Eye (tissue), 1 donor: ENCODE measurements around the gene RTN1.

Source experiments
- DNase-seq: peaks from one replicate; pipeline ENCODE4 v3.0.0-alpha.2; 2015

RTN1 gene

GRCh38 chr14:59870277-59871165 lies at the start of gene RTN1:
TSS of gene RTN1 (minus strand) at chr14:59870776. CDS start at chr14:59870630, 146 bp downstream.
- peak; percentile 91 for DNase-seq

DNA sequence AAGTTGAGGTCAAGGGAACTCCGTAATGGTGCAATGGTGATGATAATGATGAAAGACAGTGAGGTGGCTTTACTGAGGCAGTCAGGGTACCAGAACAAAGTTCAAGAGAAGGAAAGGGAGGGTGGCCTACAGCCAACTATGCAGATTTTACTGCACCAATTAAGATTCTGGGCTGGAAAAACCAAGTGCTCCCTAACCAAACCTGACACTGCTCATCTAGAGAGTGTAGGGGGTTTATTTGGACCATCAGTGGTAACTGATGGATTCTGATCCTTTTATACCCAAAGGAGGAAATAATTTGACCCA lies 49.8 kb upstream of the RTN1 start:
- no peak for DNase-seq

- peak; percentile 93 for DNase-seq
Measured at GRCh38 chr14:59919570-59920377, 49.2 kb upstream of the RTN1 start, which contains the start of gene LRRC9. TSS of gene LRRC9 (plus strand) at chr14:59920144.

- DNase-seq, result peak; percentile 79
Measured at GRCh38 chr14:59918824-59919569, 48.4 kb upstream of the RTN1 start.

GRCh38 chr14:59913187-59913586 lies 42.6 kb upstream of the RTN1 start:
- DNase-seq, result no peak

GRCh38 chr14:59912443-59912842 lies 41.9 kb upstream of the RTN1 start:
- no peak for DNase-seq

GRCh38 chr14:59905188-59905587 lies 34.6 kb upstream of the RTN1 start:
- no peak for DNase-seq

DNA sequence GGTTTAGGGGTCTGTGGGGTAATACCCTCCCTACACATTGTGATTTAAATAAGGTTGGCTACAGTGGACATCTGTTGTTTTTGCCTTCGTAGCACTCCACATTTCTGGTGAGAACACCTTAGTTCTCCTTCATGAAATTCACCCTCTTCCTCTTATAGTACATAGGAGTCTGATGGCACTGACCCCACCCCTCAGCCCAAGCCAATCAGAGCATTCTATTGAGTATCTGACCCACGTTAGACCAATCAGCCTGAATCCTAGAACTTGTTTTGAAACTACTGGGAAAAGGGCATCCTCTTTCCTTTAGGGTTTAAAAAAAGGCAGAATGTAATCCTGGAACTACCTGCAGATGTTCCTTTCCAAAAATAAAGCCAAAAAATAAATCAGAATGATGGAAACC lies 33.6 kb upstream of the RTN1 start:
- no peak for DNase-seq

GRCh38 chr14:59900556-59900955 lies 30.0 kb upstream of the RTN1 start:
- no peak for DNase-seq

DNA sequence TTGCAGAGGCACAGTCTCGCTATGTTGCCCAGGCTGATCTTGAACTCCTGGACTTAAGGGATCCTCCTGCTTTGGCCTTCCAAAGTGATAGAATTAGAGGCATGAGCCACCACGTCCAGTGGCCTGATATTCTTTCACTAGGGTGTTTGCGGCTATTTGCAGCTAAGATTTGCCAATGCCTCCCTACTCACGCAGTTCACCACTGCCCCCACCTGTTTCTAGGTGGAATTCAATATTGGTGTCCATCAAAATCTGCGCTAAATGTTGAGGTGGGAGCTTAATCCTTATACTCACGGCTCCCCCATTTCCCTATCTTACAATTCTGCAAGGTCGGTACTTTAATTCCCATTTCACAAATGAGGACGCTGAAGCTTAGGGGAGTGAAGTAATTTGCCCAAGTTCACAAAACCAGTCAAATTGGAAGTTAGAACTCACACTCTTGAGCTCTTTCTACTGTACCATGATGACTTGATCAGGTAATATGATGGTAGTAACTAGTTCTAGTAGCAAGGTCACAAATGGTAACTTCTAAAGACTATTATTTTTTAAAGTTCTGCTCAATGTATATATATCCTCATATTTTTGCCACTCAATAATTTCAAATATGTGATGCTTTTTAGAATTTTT lies 27.3 kb upstream of the RTN1 start:
- peak; percentile 58 for DNase-seq

GRCh38 chr14:59895721-59896120 lies 25.1 kb upstream of the RTN1 start:
- no peak for DNase-seq

DNA sequence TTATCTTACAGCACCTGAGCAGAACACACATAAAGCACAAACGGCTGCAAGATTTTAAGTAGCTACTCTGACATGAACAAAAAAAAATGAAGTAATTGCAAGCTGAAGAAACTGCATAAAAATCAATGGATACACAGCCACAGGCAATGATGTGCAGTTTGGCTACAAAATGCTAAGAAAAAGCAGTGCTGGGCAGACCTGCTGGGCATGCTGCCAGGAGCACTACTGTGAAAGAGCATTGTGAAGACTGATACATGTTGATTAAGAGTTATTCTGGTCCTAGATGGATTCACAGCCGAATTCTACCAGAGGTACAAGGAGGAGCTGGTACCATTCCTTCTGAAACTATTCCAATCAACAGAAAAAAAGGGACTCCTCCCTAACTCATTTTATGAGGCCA lies 20.1 kb upstream of the RTN1 start:
- DNase-seq, result no peak

DNA sequence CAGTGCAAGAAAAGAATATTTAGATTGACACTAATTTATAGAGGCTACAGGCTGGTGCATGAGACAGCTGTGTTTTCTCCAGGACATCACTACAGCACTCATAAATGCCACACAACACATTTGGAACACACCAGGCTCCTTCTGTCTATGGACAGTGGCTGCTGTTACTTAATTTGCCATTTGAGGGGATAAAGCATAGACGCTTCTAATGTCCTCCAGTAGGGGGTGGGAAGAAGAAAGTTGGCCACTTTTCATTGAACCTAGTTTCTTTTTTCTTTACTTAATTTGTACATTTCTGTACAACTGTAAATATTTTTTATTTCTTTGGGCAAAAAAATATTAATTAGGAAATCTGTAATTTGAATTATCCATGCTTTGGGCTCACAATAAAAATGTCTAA lies 12.4 kb upstream of the RTN1 start:
- no peak for DNase-seq

- no peak for DNase-seq
Measured at GRCh38 chr14:59871166-59871495, 555 bp upstream of the RTN1 start.

DNA sequence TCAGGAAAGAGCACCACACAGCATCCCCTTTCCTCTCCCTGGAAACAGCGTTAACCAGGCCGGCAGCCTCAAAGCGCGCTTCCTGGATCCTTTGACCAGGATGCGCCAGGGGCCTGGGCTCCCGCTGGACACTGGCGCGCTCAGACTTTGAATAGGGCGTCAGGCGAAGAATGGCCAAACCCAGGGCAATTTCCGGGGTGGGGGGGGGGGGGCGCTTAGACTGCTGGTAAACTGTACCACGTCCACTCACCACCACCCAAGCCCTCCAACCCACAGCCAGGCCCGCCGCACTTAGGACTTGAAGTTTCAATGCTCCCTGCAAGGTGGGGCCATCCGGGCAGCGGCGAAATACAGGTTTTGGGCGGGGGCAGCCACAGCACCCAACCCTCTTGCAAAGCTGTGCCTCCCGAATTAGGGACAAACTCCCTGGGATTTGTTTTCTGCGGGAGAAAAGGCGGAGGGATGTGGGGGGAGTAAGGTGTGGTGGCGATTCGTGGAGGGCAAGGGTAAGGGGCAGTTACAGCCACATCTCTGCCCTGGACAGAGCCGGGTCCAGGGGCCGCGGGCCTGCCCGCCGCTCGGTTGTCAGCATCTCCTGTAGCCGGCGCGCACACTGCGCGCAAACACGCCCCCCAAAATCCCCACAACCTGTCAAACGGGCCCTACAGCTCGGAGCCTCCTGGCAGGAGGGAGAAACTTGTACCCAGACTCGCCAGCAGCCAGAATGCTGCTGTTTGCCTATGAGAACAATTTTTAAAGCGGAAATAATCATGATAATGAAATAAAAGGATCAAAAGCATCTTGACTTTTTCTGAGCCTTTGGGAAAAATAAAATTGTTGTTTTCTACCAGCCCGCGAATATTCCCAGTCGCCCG lies 958 bp downstream of the RTN1 start:
- DNase-seq, result peak; percentile 65

DNA sequence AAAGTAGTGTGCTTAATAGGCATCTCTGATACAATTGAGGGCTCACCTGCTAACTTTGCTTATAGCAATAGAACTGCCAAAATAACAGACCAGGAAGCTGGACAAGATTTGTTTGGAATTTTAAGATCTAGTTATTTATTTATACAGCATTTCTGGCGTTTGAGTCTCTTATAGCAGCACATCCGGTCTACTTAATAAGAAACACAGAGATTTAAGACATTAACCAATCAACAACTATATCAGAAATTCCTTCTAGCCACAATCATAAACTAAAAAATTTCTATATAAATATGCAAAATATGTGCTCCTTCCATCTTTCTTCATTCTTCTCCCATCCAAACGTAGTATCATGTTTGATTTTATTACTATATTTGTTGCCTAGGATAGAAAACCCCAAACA lies 2.6 kb downstream of the RTN1 start:
- no peak for DNase-seq

GRCh38 chr14:59863806-59864525 lies 6.6 kb downstream of the RTN1 start:
- no peak for DNase-seq

- no peak for DNase-seq
Measured at GRCh38 chr14:59857328-59857727, 13.2 kb downstream of the RTN1 start.

- no peak for DNase-seq
Measured at GRCh38 chr14:59852350-59852749, 18.2 kb downstream of the RTN1 start.

DNA sequence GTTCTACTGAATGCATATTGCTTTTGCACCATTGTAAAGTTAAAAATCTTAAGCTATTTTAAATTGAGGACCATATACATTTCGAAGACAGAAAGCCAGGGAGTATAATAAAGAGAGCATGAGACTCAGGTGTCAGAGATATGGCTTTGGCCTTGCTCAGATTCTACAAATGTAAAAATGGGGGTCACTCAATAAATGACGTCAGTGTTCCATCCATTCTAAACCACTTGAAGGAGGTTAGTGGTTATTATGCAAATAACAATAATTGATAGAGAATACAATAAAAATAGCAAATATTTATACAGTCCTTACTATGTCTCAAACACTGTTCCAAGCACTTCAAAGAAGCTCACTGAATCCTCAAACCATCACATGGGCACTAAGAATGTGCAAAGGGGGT lies 20.1 kb downstream of the RTN1 start:
- no peak for DNase-seq

DNA sequence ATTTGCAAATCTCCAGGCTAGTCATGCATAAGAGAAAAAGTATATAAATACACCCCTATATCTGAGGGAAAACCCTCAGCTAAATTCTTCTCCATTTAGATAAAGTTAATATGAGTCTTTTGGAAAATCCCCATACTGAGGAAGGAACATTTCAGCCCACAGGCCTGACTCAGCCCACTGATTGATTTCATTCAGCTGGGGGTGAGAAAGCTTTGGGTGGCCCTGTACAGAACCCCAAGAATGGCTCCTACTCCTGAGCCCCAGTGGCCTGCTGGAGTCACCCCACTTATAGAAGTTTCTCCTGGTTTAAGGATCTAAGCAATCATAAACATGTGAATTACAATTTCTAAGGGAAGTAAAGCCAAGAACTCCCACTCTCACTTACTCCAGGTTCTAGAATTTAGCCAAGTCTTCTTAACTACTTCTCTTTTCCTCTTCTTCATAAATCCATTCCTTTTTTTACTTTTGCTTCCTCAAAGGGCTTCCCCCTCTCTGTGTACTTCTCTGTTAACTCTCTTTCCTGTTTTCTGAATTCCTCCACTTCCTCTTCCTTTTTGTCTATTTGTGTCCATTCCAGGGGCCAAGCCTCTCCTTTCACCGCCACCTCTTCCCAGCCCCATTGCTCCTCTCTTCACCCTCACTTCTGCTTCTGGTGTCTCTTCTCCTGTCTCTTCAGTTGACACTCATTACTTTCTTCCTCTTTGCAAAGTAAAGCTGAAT lies 21.0 kb downstream of the RTN1 start:
- DNase-seq, result no peak
